ENCODE measurements around the gene SRRT. TPM values are rescaled to one million over a fixed set of nuclear protein-coding genes. Genes with fewer than 3 reads are reported as not detected.

Gene SRRT
- total RNA-seq, 1 experiment from 2014 or later, result 76.2 TPM

DNA sequence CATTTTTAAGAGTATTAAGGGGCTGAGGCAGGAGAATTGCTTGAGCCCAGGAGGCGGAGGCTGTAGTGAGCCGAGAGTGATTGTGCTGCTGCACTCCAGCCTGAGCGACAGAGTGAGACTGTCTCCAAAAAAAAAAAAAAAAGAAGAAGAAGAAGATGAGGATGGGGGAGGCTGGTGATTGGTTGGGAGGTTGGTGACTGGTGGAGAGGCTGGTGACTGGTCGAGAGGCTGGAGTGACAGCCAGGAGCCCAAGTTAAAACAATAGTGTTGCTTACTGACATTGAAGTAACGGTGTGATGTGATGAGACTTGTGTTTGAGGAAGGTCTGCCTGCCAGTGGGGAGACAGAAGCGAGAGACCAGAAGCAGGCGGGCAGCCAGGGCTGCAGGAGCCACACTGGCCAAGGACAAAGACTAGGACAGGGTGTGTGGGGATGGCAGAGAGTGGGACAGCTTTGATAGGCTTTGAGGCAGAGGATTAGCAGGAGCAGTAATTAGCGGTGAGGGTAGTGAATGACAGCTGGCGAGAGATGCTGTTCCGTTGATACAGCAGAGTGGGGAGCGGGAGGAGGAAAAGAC is 4.9 kb downstream of the SRRT start:
- no peak overlapping the region for H3K4me3 ChIP-seq
- H3K9me3 ChIP-seq (replicated peaks), result no peaks in the 10 kb centered on the region
- H3K36me3 ChIP-seq, result peaks cover 92% of the 10 kb centered on the region
- H3K27me3 ChIP-seq (replicated peaks), result no peaks in the 10 kb centered on the region
- peaks cover 8% of the 10 kb centered on the region for H3K4me1 ChIP-seq (replicated peaks)
- H3K27ac ChIP-seq, result no peak overlapping the region
- no peak for DNase-seq (ENCODE audit: low read depth in 1 of 2, low spot score in 2 of 2)

DNA sequence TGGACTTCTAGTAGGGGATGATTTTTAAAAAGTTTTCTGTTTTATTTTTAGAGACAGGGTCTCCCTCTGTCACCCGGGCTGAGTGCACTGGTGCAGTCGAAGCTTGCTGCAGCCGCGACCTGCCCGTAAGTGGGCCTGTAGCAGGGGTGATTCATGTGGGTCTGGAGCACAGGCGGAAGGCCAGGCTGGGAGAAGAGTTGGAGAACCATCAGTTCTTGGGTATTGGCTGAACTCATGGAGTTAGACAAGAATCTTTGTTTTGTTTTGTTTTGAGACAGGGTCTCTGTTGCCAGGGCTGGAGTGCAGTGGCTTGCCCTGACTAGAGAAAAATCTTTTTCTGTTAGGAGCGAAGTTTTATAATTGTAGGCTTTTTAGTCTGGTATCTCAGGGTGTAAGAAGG is 5.7 kb downstream of the SRRT start:
- Histone ChIP-seq H3K4me3 (no peak overlapping the region), H3K27me3 (replicated peaks) (no peaks in the 10 kb centered on the region), H3K9me3 (replicated peaks) (no peaks in the 10 kb centered on the region), H3K4me1 (replicated peaks) (peaks cover 8% of the 10 kb centered on the region), H3K27ac (no peak overlapping the region), H3K36me3 (peaks cover 94% of the 10 kb centered on the region)
- DNase-seq (ENCODE audit: low read depth in 1 of 2, low spot score in 2 of 2), result no peak

DNA sequence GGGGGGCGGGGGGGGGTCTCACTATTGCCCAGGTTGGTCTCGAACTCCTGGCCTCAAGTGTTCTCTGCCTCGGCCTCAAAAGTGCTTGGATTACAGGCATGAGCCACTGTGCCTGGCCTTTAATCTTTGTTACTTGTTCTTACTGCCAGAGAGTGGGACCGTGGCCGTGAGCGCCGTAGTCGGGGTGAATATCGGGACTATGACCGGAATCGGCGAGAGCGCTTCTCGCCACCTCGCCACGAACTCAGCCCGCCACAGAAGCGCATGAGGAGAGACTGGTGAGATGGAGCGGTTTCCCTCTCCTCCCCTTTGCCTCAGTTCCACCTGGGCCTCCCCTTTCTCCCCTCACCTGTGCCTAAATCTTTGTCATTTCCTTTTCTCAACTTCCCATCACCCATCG is 6.2 kb downstream of the SRRT start:
- peaks cover 94% of the 10 kb centered on the region for H3K36me3 ChIP-seq
- H3K9me3 ChIP-seq (replicated peaks), result no peaks in the 10 kb centered on the region
- no peaks in the 10 kb centered on the region for H3K27me3 ChIP-seq (replicated peaks)
- DNase-seq (ENCODE audit: low read depth in 1 of 2, low spot score in 2 of 2), result no peak
- no peak overlapping the region for H3K4me3 ChIP-seq
- H3K4me1 ChIP-seq (replicated peaks), result peaks cover 7% of the 10 kb centered on the region
- H3K27ac ChIP-seq, result no peak overlapping the region

DNA sequence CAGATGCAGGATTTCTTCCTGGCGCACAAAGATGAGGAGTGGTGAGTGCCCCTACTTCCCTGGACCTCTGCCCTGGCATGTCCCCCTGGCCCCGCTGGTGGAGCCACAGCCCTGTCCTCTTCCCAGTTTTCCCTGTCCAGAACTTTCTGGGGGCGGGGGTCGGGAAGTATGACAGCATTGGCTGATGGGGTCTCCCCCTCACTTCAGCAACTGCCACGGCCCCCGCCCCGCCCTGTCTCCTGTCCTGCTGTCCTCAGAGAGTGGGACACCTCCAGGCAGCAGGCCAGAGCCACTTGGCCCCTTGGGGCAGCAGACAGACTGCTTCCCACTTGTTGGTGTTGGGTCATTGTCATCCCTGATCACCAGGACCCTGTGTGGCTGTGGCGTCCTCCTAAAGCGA is 7.3 kb downstream of the SRRT start:
- Histone ChIP-seq H3K4me3 (no peak overlapping the region), H3K27ac (no peak overlapping the region), H3K27me3 (replicated peaks) (no peaks in the 10 kb centered on the region), H3K4me1 (replicated peaks) (no peaks in the 10 kb centered on the region), H3K36me3 (peaks cover 94% of the 10 kb centered on the region), H3K9me3 (replicated peaks) (no peaks in the 10 kb centered on the region)
- no peak for DNase-seq (ENCODE audit: low read depth in 1 of 2, low spot score in 2 of 2)

DNA sequence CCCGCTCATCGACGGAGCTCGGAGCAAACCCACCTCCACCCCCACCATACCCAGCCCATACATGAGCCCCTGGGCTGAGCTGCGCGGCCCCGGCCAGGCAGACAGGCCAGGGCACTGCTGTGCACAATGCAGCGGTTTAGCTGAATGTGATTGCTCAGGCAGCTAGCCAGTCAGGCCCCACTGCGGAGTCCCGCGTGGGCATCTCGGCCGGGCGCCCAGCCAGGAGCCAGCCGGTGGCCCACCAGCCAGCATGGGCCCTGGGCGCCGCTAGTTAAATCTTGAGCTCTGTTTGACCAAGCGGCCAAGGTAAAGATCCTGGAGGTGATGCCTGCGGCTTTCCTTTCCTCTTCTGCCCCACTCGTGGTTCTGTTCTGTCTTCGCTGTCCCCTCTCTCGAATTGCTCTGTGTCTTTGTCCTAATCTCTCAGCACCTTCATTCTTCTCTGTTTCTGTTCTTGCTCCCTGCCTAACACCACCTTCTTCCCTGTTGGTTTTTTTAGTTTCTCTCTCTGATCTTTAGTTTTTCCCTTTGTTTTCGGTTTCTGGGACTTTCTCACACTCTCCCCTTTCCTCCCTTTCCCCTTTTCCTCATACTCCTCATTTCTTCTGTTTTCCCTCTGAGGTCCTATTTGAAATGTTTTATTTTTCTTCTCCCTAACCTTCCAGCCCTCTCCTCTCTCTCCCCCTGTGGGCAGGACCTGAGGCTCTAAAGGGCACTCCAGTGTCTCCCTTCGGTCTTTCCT is 8.1 kb downstream of the SRRT start:
- H3K4me3 ChIP-seq, result no peak overlapping the region
- no peak for DNase-seq (ENCODE audit: low read depth in 1 of 2, low spot score in 2 of 2)
- peaks cover 96% of the 10 kb centered on the region for H3K36me3 ChIP-seq
- no peaks in the 10 kb centered on the region for H3K9me3 ChIP-seq (replicated peaks)
- H3K4me1 ChIP-seq (replicated peaks), result no peaks in the 10 kb centered on the region
- no peak overlapping the region for H3K27ac ChIP-seq
- H3K27me3 ChIP-seq (replicated peaks), result no peaks in the 10 kb centered on the region

DNA sequence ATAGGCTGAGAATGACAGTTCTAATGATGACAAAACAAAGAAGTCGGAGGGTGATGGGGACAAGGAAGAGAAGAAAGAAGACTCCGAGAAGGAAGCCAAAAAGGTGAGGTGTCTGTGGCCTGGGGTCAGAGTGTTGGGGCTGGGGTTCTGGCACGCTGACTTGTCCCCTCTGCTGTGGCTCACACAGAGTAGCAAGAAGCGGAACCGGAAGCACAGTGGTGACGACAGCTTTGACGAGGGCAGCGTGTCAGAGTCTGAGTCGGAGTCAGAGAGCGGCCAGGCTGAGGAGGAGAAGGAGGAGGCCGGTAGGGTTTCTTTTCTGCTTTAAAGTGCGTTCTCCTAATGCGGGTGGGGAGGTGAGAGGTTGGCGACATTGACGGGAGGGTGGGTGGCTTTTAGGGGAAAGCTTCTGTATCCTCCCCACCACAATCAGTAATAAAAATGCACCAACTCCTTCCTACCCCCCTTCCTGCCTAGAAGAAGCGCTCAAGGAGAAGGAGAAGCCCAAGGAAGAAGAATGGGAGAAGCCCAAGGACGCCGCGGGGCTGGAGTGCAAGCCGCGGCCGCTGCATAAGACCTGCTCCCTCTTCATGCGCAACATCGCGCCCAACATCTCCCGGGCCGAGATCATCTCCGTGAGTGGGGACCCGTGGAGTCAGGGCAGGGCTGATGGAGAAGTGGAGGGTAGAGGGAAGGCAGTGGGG is 10.0 kb downstream of the SRRT start:
- Histone ChIP-seq H3K36me3 (peaks cover 93% of the 10 kb centered on the region), H3K27me3 (replicated peaks) (no peaks in the 10 kb centered on the region), H3K4me1 (replicated peaks) (peaks cover 15% of the 10 kb centered on the region), H3K9me3 (replicated peaks) (no peaks in the 10 kb centered on the region), H3K27ac (no peak overlapping the region), H3K4me3 (no peak overlapping the region)
- DNase-seq (ENCODE audit: low read depth in 1 of 2, low spot score in 2 of 2), result no peak

DNA sequence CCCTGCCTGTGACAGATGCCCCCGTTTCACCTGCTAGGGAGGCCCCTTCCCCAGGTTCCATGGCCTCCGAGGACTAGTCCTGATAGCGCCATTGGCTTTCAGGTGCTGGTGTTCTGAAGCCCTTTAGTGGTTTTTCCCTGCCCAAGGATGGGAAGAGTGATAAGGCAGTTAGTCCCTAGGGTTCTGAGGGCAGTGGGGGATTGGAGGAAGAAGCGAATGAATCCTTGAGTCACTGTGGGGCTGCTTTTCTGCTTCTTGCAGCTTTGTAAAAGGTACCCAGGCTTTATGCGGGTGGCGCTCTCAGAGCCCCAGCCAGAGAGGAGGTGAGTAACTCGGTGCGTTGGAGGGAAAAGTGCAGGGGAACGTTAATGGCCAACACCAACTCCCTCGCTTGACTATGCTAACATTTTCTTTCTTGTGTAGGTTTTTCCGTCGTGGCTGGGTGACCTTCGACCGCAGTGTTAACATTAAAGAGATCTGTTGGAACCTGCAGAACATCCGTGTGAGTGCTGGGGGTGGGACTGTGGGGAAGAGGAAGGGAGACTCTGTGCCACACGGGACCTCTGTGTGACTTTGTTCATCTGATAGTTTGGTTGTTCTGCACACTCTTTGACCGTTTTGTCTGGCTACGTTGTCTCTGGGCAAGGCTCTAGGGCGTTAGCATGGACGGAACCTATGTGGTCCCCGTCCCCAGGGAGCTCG is 10.7 kb downstream of the SRRT start:
- no peaks in the 10 kb centered on the region for H3K27me3 ChIP-seq (replicated peaks)
- no peaks in the 10 kb centered on the region for H3K9me3 ChIP-seq (replicated peaks)
- peaks cover 22% of the 10 kb centered on the region for H3K4me1 ChIP-seq (replicated peaks)
- peaks cover 86% of the 10 kb centered on the region for H3K36me3 ChIP-seq
- no peak overlapping the region for H3K4me3 ChIP-seq
- no peak for DNase-seq (ENCODE audit: low read depth in 1 of 2, low spot score in 2 of 2)
- H3K27ac ChIP-seq, result no peak overlapping the region

DNA sequence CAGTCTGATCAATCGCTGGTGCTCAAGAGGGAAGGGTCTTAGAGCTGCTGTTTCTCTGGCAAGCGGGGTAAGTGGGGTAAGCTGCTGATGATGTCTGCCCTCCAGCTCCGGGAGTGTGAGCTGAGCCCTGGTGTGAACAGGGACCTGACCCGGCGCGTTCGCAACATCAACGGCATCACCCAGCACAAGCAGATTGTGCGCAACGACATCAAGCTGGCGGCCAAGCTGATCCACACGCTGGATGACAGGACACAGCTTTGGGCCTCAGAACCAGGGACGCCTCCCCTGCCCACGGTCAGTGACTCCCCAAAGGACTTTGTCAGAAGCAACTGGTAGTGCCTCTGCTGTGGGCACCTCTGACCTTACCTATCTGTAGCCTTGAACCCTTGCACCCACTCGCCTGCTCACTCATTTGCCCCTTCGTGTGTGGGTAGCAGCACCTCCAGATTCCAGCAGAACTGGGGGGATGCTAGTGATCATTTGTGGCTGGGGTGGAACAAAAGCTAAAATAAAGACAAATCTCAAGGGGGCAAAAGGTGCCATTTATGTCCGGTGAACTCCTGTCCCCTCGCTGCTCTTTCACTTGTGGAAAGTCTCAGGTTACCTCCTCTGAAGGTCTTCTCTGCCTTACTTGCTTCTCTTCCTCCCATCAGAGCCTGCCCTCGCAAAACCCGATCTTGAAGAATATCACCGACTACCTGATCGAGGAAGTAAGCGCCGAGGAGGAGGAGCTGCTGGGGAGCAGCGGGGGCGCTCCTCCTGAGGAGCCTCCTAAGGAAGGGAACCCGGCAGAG is 11.4 kb downstream of the SRRT start:
- Histone ChIP-seq H3K4me3 (no peak overlapping the region), H3K36me3 (peaks cover 80% of the 10 kb centered on the region), H3K27ac (no peak overlapping the region), H3K27me3 (replicated peaks) (no peaks in the 10 kb centered on the region), H3K9me3 (replicated peaks) (no peaks in the 10 kb centered on the region), H3K4me1 (replicated peaks) (peaks cover 29% of the 10 kb centered on the region)
- DNase-seq (ENCODE audit: low read depth in 1 of 2, low spot score in 2 of 2), result peak in 1 of 2 experiments; percentile 42

DNA sequence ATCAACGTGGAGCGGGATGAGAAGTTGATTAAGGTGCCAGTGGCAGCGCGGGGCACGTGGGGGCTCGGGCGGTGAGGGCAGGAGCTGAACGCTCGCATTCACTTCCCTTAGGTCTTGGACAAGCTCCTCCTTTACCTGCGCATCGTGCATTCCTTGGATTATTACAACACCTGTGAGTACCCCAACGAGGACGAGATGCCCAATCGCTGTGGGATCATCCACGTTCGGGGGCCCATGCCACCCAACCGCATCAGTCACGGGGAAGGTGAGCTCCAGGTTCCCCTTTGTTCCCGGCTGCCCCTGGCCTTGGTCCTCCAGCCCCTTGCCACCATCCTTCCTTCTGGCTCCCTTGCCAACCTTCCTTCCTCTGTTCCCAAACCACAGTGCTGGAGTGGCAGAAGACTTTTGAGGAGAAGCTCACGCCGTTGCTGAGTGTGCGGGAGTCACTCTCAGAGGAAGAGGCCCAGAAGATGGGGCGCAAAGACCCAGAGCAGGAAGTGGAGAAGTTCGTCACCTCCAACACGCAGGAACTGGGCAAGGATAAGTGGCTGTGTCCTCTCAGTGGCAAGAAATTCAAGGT is 12.1 kb downstream of the SRRT start:
- Histone ChIP-seq H3K4me1 (replicated peaks) (peaks cover 29% of the 10 kb centered on the region), H3K27me3 (replicated peaks) (no peaks in the 10 kb centered on the region), H3K27ac (no peak overlapping the region), H3K9me3 (replicated peaks) (no peaks in the 10 kb centered on the region), H3K4me3 (no peak overlapping the region), H3K36me3 (peaks cover 73% of the 10 kb centered on the region)
- DNase-seq (ENCODE audit: low read depth in 1 of 2, low spot score in 2 of 2), result no peak

DNA sequence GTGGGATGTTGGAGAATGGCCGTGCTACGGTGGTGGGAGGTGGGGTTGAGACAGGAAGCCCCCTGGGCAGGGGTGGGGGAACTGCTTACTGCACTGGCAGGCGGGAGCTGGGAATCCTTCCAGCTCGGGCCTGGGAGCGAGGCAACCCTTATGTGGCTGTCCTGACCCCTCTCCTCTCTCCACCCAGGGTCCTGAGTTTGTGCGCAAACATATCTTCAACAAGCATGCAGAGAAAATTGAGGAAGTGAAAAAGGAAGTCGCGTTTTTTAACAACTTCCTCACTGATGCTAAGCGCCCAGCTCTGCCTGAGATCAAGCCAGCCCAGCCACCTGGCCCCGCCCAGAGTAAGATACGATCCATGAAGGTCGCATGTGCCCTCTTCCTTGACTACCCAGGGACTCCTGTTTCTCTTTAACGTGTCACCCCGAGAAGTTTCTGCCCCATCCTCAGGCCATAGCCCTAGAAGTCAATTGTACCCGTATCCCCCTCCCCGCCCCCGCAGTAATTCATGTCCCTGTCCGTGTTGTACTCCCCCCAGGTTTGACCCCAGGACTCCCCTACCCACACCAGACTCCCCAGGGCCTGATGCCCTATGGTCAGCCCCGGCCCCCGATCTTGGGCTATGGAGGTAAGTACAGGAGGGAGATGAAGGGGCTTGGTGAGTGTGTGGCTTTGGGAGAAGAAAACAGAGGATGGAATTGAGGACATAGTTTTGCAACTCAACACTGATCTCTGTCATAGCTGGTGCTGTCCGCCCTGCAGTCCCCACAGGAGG is 12.8 kb downstream of the SRRT start:
- Histone ChIP-seq H3K27ac (no peak overlapping the region), H3K4me3 (no peak overlapping the region), H3K9me3 (replicated peaks) (no peaks in the 10 kb centered on the region), H3K36me3 (peaks cover 68% of the 10 kb centered on the region), H3K27me3 (replicated peaks) (no peaks in the 10 kb centered on the region), H3K4me1 (replicated peaks) (peaks cover 29% of the 10 kb centered on the region)
- DNase-seq (ENCODE audit: low read depth in 1 of 2, low spot score in 2 of 2), result no peak

DNA sequence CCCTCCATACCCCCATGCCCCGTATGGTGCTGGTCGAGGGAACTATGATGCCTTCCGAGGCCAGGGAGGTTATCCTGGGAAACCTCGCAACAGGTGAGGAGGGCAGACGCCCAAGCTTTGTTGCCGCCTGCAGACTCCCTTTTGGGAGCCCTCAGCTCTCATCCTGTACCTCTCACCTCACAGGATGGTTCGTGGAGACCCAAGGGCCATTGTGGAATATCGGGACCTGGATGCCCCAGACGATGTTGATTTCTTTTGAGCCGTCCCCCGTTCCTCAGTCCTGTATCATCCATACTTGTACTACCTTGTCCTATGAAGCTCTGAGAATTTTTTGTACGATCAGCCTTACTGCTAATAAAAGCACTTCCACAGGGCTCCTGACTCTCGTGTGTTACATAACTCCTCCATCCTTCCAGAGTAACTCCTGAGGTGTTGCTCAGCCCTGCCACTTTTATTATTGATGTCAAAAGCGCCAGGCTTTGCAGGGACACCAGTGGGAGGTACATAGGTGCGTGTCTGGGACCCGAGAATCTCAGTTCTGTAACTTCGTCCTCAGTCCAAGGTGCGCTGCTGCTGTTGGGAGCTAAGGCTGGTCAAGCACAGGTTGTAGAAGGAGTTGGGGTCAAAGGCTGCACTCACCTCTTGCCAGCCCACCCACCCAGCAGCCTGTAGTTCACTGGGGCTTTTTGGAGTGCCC is 13.5 kb downstream of the SRRT start:
- no peak overlapping the region for H3K27ac ChIP-seq
- H3K27me3 ChIP-seq (replicated peaks), result no peaks in the 10 kb centered on the region
- H3K9me3 ChIP-seq (replicated peaks), result no peaks in the 10 kb centered on the region
- peaks cover 29% of the 10 kb centered on the region for H3K4me1 ChIP-seq (replicated peaks)
- peak overlapping the region; percentile 53 for H3K4me3 ChIP-seq
- no peak for DNase-seq (ENCODE audit: low read depth in 1 of 2, low spot score in 2 of 2)
- H3K36me3 ChIP-seq, result peaks cover 60% of the 10 kb centered on the region

Data from SJSA1 (cell line).